Testis (tissue), 3 donors: Measurements from ENCODE around the gene VDAC1. TPM values are rescaled to one million over a fixed set of nuclear protein-coding genes. Genes with fewer than 3 reads are reported as not detected.

Experiments used
- DNase-seq: peaks from one replicate; pipeline ENCODE4 v3.0.0-alpha.2; 2019
- H3K27ac ChIP-seq, 2 donors: fragments of 200-600 bp; sonication (generic); one replicate each; pipeline ENCODE4 v1.5.1; 2019
- H3K27me3 ChIP-seq: fragments of 200-600 bp; sonication (generic); one replicate; pipeline ENCODE4 v1.5.1; 2019
- H3K36me3 ChIP-seq: fragments of 200-600 bp; sonication (generic); one replicate; pipeline ENCODE4 v1.5.1; 2017; ENCODE audit warnings: low read depth; ENCODE audit errors: missing control alignments
- H3K4me1 ChIP-seq: fragments of 200-600 bp; sonication (generic); one replicate; pipeline ENCODE4 v1.5.1; 2019
- H3K4me3 ChIP-seq, 2 donors: fragments of 200-600 bp; sonication (generic); one replicate each; pipeline ENCODE4 v1.5.1; 2017 to 2019
- H3K9me3 ChIP-seq: fragments of 200-600 bp; sonication (generic); one replicate; pipeline ENCODE4 v1.5.1; 2017
- POLR2A ChIP-seq: fragments of 450-650 bp; IDR thresholded peaks from one replicate; pipeline ENCODE4 v1.6.1; 2017; ENCODE audit warnings: antibody characterized with exemption, mild to moderate bottlenecking, moderate library complexity
- WGBS, 2 donors: methylation state at CpG; one replicate each; pipeline ENCODE4 v1.1.5; 2018; 5-methylcytosine and 5-hydroxymethylcytosine counted together
- intact Hi-C: fragments of 100-400 bp; cut with DNase I; formaldehyde crosslinking; loops from one replicate; pipeline ENCODE4 v1.15.1; 2023; ENCODE audit warnings: low total_unique reads
- polyA plus RNA-seq: library from polyadenylated mRNA; stranded (reverse); fragments of 350-450 nt; fragmentation: Illumina TruSeq; extraction: RNeasy Lipid Tissue Mini Kit (QIAGEN cat#74804); gene quantifications from one replicate; pipeline ENCODE4 v1.2.3, GENCODE V29; 2014; ENCODE audit warnings: low read depth, low replicate concordance; ENCODE audit not compliant: insufficient read depth
- total RNA-seq, 2 donors: library from RNA; depleted of rRNA; stranded (reverse); fragments of >200 nt; gene quantifications; one replicate each; pipeline ENCODE4 v1.2.3, GENCODE V29; 2016
- TF ChIP-seq, protein P1 (sequence below), 3 experiments: fragments of 450-650 bp in 2 of 3; fragments of 200-600 bp in 1 of 3; sonication (generic) in 1 of 3; IDR thresholded peaks; one replicate each; pipeline ENCODE4 v1.5.1; 2016 to 2019; ENCODE audit warnings: antibody characterized with exemption in 3 of 3, mild to moderate bottlenecking in 2 of 3, moderate library complexity in 1 of 3

VDAC1 gene
- total and polyA plus RNA-seq, 3 donors from 2014 or later = 88.4 to 151 (median 127) TPM

DNA sequence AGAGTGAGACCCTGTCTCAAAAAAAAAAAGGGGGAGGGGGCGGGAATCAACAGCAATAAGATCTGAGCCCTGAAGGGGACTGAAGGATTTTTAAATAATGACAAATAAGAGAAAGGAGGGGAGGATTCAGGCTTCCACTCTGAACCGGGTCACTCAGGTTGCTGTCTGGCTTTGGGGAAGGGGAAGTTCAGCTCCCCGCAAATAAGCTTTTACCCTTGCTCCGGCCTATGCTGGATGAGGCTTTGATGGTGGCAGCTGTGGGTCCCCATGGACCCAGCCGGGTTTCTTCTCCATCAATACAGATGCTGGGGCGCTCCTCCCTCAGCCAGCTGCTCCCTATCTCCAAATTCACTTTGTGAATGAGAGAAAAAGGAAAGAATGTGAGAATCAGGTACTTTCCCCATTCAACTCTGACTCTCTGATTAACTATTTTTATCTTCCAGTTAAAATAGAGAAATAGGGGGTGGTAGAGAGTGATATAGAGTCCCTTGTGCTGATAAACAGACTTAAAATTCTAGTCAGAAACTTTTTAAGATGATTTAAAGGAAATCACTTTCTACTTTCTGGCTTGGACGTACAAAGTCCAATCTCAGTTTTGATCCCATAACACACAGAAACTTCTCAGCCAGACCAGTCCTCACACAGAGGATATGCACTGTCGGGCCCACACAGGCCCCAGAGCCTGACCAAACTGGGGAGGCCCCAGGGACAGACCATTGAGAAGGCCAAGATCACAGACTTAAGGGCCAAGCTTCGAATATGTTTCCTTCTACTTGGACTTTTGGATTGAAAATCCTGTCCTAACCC lies 76.0 kb downstream of the VDAC1 start:
- H3K9me3 ChIP-seq = no peaks in the 10 kb centered on the region
- WGBS, 2 donors = 82 to 83% methylated on average over 9 of the region's 9 CpGs
- intact Hi-C loops = no loop called here
- H3K36me3 ChIP-seq = no peaks in the 10 kb centered on the region
- TF ChIP-seq, protein P1, sequence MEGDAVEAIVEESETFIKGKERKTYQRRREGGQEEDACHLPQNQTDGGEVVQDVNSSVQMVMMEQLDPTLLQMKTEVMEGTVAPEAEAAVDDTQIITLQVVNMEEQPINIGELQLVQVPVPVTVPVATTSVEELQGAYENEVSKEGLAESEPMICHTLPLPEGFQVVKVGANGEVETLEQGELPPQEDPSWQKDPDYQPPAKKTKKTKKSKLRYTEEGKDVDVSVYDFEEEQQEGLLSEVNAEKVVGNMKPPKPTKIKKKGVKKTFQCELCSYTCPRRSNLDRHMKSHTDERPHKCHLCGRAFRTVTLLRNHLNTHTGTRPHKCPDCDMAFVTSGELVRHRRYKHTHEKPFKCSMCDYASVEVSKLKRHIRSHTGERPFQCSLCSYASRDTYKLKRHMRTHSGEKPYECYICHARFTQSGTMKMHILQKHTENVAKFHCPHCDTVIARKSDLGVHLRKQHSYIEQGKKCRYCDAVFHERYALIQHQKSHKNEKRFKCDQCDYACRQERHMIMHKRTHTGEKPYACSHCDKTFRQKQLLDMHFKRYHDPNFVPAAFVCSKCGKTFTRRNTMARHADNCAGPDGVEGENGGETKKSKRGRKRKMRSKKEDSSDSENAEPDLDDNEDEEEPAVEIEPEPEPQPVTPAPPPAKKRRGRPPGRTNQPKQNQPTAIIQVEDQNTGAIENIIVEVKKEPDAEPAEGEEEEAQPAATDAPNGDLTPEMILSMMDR (IDR thresholded peaks at IDR 0.05) = no peak
- TF ChIP-seq POLR2A = no peak
- no peak for DNase-seq
- H3K27me3 ChIP-seq = no peaks in the 10 kb centered on the region
- H3K4me1 ChIP-seq = no peaks in the 10 kb centered on the region
- no peak overlapping the region for H3K27ac ChIP-seq
- no peak overlapping the region for H3K4me3 ChIP-seq

DNA sequence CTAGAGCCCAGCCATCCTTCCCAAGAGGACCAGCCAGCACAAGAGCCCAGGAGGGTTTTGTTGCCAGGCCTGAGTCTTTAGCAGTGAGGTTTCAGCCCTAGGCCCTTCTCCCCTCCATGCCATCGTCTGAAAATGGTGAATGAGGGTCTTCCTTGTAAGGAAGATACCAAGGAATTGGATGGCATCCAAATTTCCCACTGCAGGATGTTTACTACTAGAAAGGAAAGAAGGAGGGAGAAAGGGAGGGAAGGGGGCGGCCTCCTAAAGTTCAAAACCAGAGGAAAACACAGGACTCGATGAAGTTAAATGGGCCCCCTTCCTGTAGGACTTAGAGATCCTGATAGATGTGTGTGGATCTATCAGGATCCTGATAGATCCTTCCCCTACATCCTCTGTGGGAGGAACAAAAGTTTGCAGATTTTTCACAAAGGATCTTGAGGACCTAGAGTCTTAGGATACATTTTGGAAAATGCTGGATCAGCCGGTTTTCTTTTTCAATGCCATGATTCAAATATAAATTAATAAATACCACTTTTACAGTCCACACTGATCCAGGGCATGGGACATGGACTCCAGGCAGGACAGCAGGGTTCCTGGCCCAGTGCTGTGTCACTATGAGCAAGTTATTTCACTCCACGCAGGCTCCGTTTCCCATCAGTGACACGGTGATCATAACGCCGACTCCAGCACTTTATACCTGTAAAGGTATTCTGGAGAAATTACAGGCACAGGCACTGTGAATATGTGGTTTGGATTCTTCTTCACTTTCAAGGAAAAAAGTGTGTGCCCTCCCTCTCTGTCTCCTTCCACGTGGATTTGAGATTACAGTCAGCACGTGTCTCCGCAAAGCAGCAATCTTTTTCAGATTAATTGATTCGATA lies 77.2 kb downstream of the VDAC1 start:
- no peak for DNase-seq
- Histone ChIP-seq H3K36me3 (no peaks in the 10 kb centered on the region), H3K27me3 (no peaks in the 10 kb centered on the region), H3K4me3 (no peak overlapping the region), H3K4me1 (no peaks in the 10 kb centered on the region), H3K27ac (no peak overlapping the region), H3K9me3 (no peaks in the 10 kb centered on the region)
- intact Hi-C loops = no loop called here
- TF ChIP-seq, protein P1 (IDR thresholded peaks at IDR 0.05) = no peak
- TF ChIP-seq POLR2A = no peak
- WGBS, 2 donors = 81 to 83% methylated on average over 13 of the region's 13 CpGs

DNA sequence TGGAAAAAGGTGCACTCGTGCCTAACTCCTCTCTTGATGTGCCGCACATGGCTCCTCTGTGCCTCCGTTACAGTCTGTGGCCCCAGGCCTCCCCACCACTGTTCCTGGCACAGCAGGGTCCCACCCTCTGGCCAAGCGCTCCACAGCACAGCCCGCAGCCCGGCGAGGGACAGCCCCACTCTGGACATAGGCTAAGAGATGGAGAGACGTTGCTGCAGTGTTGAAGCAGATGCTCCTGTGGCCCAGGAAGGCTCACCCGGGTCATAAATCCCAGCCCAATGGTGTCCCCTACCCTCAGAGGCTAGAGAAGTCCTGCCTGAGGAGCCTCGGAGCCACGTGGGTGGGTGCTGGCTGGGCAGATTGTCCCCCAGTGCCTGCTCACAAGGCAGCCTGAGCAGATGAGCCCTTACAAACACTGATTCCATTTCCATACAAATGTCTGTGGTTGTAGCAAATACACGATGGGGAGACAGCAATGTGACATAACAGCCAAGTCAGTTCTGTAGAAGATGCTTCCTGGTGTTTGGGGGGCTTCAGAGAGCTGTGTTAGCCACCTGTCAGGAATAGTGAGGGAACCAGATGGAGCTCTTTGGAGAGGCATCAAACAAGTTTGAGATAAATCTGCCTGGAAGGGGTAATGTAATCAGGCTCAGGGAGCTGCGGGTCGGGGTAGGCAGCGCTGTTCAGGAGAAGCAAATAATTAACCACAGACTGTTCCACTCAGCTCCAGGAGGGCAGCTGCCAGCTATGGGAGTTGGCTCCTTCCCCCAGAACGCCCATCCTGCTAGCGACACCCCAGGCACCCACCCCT lies 78.1 kb downstream of the VDAC1 start:
- Histone ChIP-seq H3K36me3 (no peaks in the 10 kb centered on the region), H3K27me3 (no peaks in the 10 kb centered on the region), H3K4me1 (no peaks in the 10 kb centered on the region), H3K9me3 (no peaks in the 10 kb centered on the region), H3K27ac (no peak overlapping the region), H3K4me3 (no peak overlapping the region)
- DNase-seq = no peak
- TF ChIP-seq, protein P1 (IDR thresholded peaks at IDR 0.05) = no peak
- no peak for TF ChIP-seq POLR2A
- 77 to 81% methylated on average over 14 to 17 of the region's 17 CpGs for WGBS, 2 donors
- intact Hi-C loops = no loop called here

DNA sequence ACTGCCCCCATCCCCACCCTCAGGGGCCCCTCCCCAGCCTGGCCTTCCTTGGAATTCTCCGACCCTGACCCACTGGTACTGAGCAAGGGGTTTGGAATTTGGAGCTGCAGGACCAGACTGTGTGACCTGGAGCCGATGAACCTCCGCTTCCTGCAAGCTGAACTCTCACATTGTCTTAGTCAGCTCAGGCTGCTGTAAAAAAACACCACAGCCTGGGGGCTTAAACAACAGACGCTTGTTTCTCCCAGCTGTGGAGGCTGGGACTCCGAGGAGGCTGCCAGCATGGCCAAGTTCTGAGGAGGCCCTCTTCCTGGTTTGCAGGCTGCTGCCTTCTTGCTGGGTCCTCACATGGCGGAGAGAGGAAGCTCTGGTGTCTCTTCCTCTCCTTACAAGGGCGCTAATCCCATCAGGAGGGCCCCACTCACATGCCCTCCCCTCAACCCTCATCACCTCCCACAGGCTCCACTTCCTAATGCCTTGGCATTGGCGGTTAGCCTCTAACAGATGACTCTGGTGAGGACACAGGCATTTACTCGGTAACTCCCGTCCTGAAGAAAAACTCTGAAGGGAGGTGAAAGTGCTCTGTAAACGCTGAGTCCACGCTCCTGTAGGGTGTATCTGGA lies 78.8 kb downstream of the VDAC1 start:
- TF ChIP-seq POLR2A = no peak
- Histone ChIP-seq H3K9me3 (no peaks in the 10 kb centered on the region), H3K27ac (no peak overlapping the region), H3K4me1 (no peaks in the 10 kb centered on the region), H3K27me3 (no peaks in the 10 kb centered on the region), H3K36me3 (no peaks in the 10 kb centered on the region), H3K4me3 (no peak overlapping the region)
- intact Hi-C loops = no loop called here
- 77 to 88% methylated on average over 12 of the region's 12 CpGs for WGBS, 2 donors
- DNase-seq = no peak
